22Rv1 (cell line): ENCODE measurements around the gene AFDN.

Experiments used
- ZFX ChIP-seq: fragments of 450-650 bp; IDR thresholded peaks from 2 replicates; pipeline ENCODE4 v1.6.1; 2017; ENCODE audit warnings: antibody characterized with exemption, borderline replicate concordance
- TF ChIP-seq, protein P1 (sequence below): fragments of 450-650 bp; IDR thresholded peaks from 2 replicates; pipeline ENCODE4 v1.5.1; 2017; ENCODE audit warnings: mild to moderate bottlenecking

DNA sequence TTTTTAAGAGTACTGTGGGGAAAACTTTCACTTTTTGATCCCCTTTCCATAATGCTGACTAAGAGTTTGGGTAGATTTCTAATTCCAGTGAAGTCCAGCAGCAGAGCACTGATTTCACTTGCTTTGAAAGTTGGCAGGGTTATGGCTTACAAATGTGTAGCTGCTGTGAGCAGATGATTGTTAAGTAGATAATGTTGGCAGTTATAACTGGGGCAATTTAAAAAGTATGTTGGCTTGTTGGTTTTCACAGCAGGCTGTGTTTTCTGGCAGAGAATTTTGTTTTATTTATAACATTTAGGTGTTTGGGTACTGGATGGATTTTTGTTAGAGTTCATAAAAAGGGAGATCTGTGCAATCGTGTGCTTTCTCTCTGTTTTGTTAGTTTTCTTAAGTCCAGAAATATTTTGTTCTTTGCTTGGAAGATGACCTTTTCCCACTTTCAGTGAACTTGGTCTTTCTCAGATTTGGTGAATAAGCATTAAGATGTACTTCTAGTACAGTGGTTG is 31.4 kb downstream of the AFDN start:
- TF ChIP-seq, protein P1, sequence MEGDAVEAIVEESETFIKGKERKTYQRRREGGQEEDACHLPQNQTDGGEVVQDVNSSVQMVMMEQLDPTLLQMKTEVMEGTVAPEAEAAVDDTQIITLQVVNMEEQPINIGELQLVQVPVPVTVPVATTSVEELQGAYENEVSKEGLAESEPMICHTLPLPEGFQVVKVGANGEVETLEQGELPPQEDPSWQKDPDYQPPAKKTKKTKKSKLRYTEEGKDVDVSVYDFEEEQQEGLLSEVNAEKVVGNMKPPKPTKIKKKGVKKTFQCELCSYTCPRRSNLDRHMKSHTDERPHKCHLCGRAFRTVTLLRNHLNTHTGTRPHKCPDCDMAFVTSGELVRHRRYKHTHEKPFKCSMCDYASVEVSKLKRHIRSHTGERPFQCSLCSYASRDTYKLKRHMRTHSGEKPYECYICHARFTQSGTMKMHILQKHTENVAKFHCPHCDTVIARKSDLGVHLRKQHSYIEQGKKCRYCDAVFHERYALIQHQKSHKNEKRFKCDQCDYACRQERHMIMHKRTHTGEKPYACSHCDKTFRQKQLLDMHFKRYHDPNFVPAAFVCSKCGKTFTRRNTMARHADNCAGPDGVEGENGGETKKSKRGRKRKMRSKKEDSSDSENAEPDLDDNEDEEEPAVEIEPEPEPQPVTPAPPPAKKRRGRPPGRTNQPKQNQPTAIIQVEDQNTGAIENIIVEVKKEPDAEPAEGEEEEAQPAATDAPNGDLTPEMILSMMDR: no peak
- TF ChIP-seq ZFX: no peak
